DMS153 treated with DMSO at 0.1 percent for 48 hours (cell line): ENCODE measurements around the gene CCDC137.
"Not testable (repeated sequence)": the region's sequence is repeated elsewhere in the genome, so short reads cannot be mapped to it uniquely, and the experiment has no call there.

Experiments
- DNase-seq: peaks from one replicate; lab custom pipeline; 2025; ENCODE audit not compliant: unreplicated experiment; lab: John Stamatoyannopoulos, UW

CCDC137 gene

GRCh38 chr17:81666342-81667191 lies at the start of gene CCDC137, which contains the start of gene OXLD1:
CCDC137 (plus strand) TSS chr17:81666737; CDS start chr17:81666767, 30 bp downstream.
OXLD1 (minus strand) TSS chr17:81666605; CDS start chr17:81666577, 28 bp downstream.
- peak; percentile 73 for DNase-seq

- no peak for DNase-seq
Observed at GRCh38 chr17:81616877-81617276, 49.7 kb upstream of the CCDC137 start.

- not testable (repeated sequence) for DNase-seq
Observed at GRCh38 chr17:81618307-81618706, 48.2 kb upstream of the CCDC137 start.

- DNase-seq: no peak
Observed at GRCh38 chr17:81621494-81622130, 44.9 kb upstream of the CCDC137 start.

GRCh38 chr17:81630274-81630673 lies 36.3 kb upstream of the CCDC137 start:
- no peak for DNase-seq

GRCh38 chr17:81631482-81631881 lies 35.1 kb upstream of the CCDC137 start:
- no peak for DNase-seq

GRCh38 chr17:81635431-81635830 lies 31.1 kb upstream of the CCDC137 start:
- DNase-seq: no peak

GRCh38 chr17:81635973-81636504 lies 30.5 kb upstream of the CCDC137 start:
- no peak for DNase-seq

- peak; percentile 62 for DNase-seq
Observed at GRCh38 chr17:81636505-81637288, 29.8 kb upstream of the CCDC137 start, which contains the start of the genes NPLOC4 and TSPAN10. NPLOC4 (minus strand) TSS chr17:81637112; CDS start chr17:81636930, 182 bp downstream. TSPAN10 (plus strand) TSS chr17:81637196; CDS start chr17:81642413, 5,217 bp downstream.

GRCh38 chr17:81638683-81639082 lies 27.9 kb upstream of the CCDC137 start:
- no peak for DNase-seq

- no peak for DNase-seq
Observed at GRCh38 chr17:81640011-81640410, 26.5 kb upstream of the CCDC137 start.

GRCh38 chr17:81641825-81642489 lies 24.6 kb upstream of the CCDC137 start:
- DNase-seq: no peak

- no peak for DNase-seq
Observed at GRCh38 chr17:81644496-81644895, 22.0 kb upstream of the CCDC137 start.

- DNase-seq: no peak
Observed at GRCh38 chr17:81644976-81645952, 21.3 kb upstream of the CCDC137 start.

GRCh38 chr17:81646869-81647600 lies 19.5 kb upstream of the CCDC137 start:
- no peak for DNase-seq

- DNase-seq: no peak
Observed at GRCh38 chr17:81647640-81648012, 18.9 kb upstream of the CCDC137 start.

GRCh38 chr17:81648013-81648706 lies 18.4 kb upstream of the CCDC137 start:
- DNase-seq: no peak

- no peak for DNase-seq
Observed at GRCh38 chr17:81648707-81649085, 17.8 kb upstream of the CCDC137 start.
